Astrocyte (in vitro differentiated cells and primary cell): ENCODE measurements around the gene RALGAPA2.

Experiments
- CTCF ChIP-seq: IDR thresholded peaks from 2 replicates; pipeline ENCODE4 v1.5.1; 2011; ENCODE audit warnings: low read depth, mild to moderate bottlenecking, inconsistent platforms, low read length, moderate library complexity; ENCODE audit not compliant: insufficient read depth
- EZH2 ChIP-seq: IDR thresholded peaks from 2 replicates; pipeline ENCODE4 v1.6.1; 2012; ENCODE audit warnings: mild to moderate bottlenecking, low read length, inconsistent platforms; ENCODE audit not compliant: insufficient read depth

- TF ChIP-seq EZH2 (no peak), CTCF (no peak)
These were observed 31.8 kb upstream of the RALGAPA2 start for GRCh38 chr20:20744170-20744725.
